SU-DHL-6 (cell line): ENCODE data around the gene HPX.

ENCODE experiments used
- EZH2phosphoT487 ChIP-seq: fragments of 200-600 bp; sonication (generic), shearing (Covaris generic); conservative IDR thresholded peaks from 2 replicates; pipeline ENCODE4 v1.6.1; 2018; ENCODE audit warnings: mild to moderate bottlenecking, antibody characterized with exemption, low read length, moderate library complexity, mixed read lengths
- TF ChIP-seq, protein P1 (sequence below): fragments of 200-600 bp; sonication (generic); IDR thresholded peaks from one replicate; pipeline ENCODE4 v1.5.1; 2017; ENCODE audit warnings: antibody characterized with exemption, mild to moderate bottlenecking, low read length, moderate library complexity; ENCODE audit not compliant: insufficient read depth, poor library complexity, severe bottlenecking

DNA sequence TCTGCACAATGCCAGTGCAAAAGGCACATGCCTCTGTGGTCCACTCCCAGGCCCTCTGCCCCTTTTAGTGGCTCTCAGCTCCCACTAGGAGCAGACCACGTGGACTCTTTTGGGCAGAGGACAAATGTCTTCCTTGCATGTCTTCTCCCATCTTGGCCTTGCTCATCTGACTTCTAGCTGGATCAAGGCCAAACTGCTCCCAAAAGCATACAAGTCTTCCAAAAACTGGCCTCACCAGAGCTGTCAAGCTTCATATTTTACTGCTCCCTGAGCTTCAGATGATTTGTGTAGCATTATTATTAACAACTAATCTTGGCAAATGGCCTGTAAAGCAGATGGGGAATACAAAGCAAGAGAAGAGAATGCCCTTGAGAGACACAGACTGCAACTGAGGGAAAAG lies 43.6 kb downstream of the HPX start:
- TF ChIP-seq, protein P1, sequence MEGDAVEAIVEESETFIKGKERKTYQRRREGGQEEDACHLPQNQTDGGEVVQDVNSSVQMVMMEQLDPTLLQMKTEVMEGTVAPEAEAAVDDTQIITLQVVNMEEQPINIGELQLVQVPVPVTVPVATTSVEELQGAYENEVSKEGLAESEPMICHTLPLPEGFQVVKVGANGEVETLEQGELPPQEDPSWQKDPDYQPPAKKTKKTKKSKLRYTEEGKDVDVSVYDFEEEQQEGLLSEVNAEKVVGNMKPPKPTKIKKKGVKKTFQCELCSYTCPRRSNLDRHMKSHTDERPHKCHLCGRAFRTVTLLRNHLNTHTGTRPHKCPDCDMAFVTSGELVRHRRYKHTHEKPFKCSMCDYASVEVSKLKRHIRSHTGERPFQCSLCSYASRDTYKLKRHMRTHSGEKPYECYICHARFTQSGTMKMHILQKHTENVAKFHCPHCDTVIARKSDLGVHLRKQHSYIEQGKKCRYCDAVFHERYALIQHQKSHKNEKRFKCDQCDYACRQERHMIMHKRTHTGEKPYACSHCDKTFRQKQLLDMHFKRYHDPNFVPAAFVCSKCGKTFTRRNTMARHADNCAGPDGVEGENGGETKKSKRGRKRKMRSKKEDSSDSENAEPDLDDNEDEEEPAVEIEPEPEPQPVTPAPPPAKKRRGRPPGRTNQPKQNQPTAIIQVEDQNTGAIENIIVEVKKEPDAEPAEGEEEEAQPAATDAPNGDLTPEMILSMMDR: no peak
- no peak for TF ChIP-seq EZH2phosphoT487
